Uterus (tissue), 2 donors: ENCODE measurements around the gene ANXA6.

ENCODE experiments used
- CTCF ChIP-seq, 4 experiments: fragments of 200-600 bp in 2 of 4; fragments of 450-650 bp in 2 of 4; sonication (generic) in 2 of 4; IDR thresholded peaks; one replicate each; pipeline ENCODE4 v1.5.1; 2016 to 2019; ENCODE audit warnings: antibody characterized with exemption in 4 of 4, mild to moderate bottlenecking in 2 of 4, moderate library complexity in 1 of 4
- POLR2A ChIP-seq, 2 donors: fragments of 450-650 bp; IDR thresholded peaks; one replicate each; pipeline ENCODE4 v1.6.1; 2016; ENCODE audit warnings: antibody characterized with exemption in 2 of 2, mild to moderate bottlenecking in 1 of 2, moderate library complexity in 1 of 2

GRCh38 chr5:151077419-151077818 lies 80.2 kb downstream of the ANXA6 start:
- TF ChIP-seq CTCF (IDR thresholded peaks at IDR 0.05) (no peak), POLR2A (IDR thresholded peaks at IDR 0.05) (no peak)
